Psoas muscle (tissue), 8 donors: ENCODE measurements around the gene IMPDH1. TPM values are rescaled to one million over a fixed set of nuclear protein-coding genes. Genes with fewer than 3 reads are reported as not detected.

Experiments used
- ATAC-seq, 4 donors: fragments of 200-7000 bp; cut with Tn5 transposase; one replicate each; pipeline ENCODE4 v1.9.1; 2020; ENCODE audit warnings: moderate library complexity in 3 of 4, mild to moderate bottlenecking in 2 of 4
- DNase-seq, 2 donors: peaks; one replicate each; pipeline ENCODE4 v3.0.0-alpha.2; 2020
- H3K27ac ChIP-seq: fragments of 200-600 bp; one replicate; pipeline ENCODE4 v1.8.0; 2022
- H3K27me3 ChIP-seq, 3 donors: fragments of 200-600 bp in 1 of 3; one replicate each; pipeline versions ENCODE4 v1.6.1 to v1.8.0; 2013 to 2022; ENCODE audit warnings: low read length in 2 of 3, mild to moderate bottlenecking in 2 of 3, moderate library complexity in 1 of 3; ENCODE audit not compliant: insufficient read depth in 3 of 3
- H3K36me3 ChIP-seq, 2 donors: fragments of 200-600 bp in 1 of 2; one replicate each; pipeline versions ENCODE4 v1.6.1 to v1.8.0; 2013 to 2022; ENCODE audit warnings: low read depth in 1 of 2, mild to moderate bottlenecking in 1 of 2, moderate library complexity in 1 of 2; ENCODE audit not compliant: insufficient read depth in 1 of 2
- H3K4me1 ChIP-seq: fragments of 200-600 bp; one replicate; pipeline ENCODE4 v1.8.0; 2022
- H3K4me3 ChIP-seq: fragments of 200-600 bp; one replicate; pipeline ENCODE4 v1.8.0; 2022; ENCODE audit warnings: mild to moderate bottlenecking
- H3K9me3 ChIP-seq: fragments of 200-600 bp; one replicate; pipeline ENCODE4 v1.8.0; 2022
- CTCF ChIP-seq: fragments of 200-600 bp; IDR thresholded peaks from one replicate; pipeline ENCODE4 v1.8.0; 2022; ENCODE audit warnings: antibody characterized with exemption
- WGBS, 3 donors: extraction: QIAGEN DNeasy Blood & Tissue Kit; methylation state at CpG; one replicate each; pipeline versions ENCODE4 v1.1.6 to v1.1.7; 2013; 5-methylcytosine and 5-hydroxymethylcytosine counted together
- intact Hi-C, 2 donors: fragments of 100-400 bp; cut with DNase I; formaldehyde crosslinking; loops; one replicate each; pipeline versions ENCODE4 v1.11.0 to v1.14.2; 2022
- polyA plus RNA-seq, 3 donors: library from polyadenylated mRNA; stranded (reverse); fragments of 200-250 nt; gene quantifications; one replicate each; pipeline ENCODE4 v1.2.3, GENCODE V29; 2013
- total RNA-seq, 4 donors: library from RNA; stranded (reverse); fragmentation: NEBNext Ultra II Directional in 2 of 4; extraction: Animal tissue kit (Norgen Biotek cat#: 25700) in 2 of 4; gene quantifications; one replicate each; pipeline versions ENCODE4 v1.2.1 to v1.2.4, GENCODE V29; 2021 to 2023
- donor health status: healthy with polysubstance abuse.
- donor health status: DM: no; HTN: no; CAD: no; lungs with moderate emphysema.
- donor health status: Bipolar disorder and iron deficiency.
- donor health status: healthy.
- donor health status: DM: yes; HTN: yes; CAD: no.
- donor health status: DM: no; HTN: no; CAD: no.
- donor health status: DM: no; HTN: no; CAD: no.
- donor health status: DM: yes; HTN: yes; CAD: no.

The IMPDH1 gene
- total and polyA plus RNA-seq, 7 donors, result 5.6 to 10.3 (median 8.6) TPM

DNA sequence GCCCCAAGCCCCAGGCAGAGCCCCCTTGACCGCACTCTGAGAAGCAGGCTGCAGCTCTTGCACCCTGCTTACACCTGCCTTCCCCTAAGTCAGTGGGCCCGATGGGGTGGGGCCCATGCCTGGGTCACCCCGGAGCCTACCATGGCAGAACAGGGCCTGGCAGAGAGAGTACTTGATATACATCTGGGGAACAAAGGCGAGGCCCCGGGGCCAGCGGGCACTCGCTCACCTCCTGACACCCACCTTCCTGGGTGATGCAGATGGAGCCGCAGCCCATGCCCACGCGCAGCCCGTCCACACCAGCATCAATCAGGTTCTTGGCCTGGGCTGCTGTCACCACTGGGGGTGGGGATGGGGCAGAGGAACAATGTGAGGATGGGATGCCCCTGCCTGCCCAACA is 13.4 kb downstream of the IMPDH1 start:
- no peak for DNase-seq
- WGBS, 3 donors, result 94 to 98% (median 98%) methylated on average over 10 to 11 of the region's 11 CpGs
- Histone ChIP-seq H3K27ac (no peak overlapping the region), H3K4me1 (no peaks in the 10 kb centered on the region), H3K27me3 (no peaks in the 10 kb centered on the region), H3K4me3 (no peak overlapping the region), H3K9me3 (no peaks in the 10 kb centered on the region), H3K36me3 (peaks cover 0 to 48% of the 10 kb centered on the region in 2 donors)
- no peak for ATAC-seq
- TF ChIP-seq CTCF, result no peak
- intact Hi-C loops, result no loop called here

DNA sequence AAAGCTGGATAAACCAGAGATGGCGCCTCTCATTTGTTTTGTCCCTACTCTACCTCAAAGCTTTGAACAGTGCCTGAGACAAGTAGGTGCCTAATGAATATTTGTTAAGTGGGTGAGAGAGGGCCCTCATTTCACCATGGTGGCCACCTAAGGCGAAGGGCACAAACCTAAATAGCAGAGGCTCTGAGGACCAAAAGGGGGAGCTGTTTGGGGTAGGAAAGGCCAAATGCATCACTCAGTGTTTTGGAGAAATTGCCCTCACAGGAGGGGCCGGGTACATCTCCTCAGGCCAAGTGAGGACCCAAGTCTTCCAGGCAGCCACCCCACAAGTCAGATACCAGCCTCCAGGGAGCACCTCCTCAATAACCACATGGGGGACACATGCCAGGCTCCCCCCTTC is 14.0 kb downstream of the IMPDH1 start:
- Histone ChIP-seq H3K36me3 (peaks cover 0 to 47% of the 10 kb centered on the region in 2 donors), H3K9me3 (no peaks in the 10 kb centered on the region), H3K4me3 (no peak overlapping the region), H3K27me3 (no peaks in the 10 kb centered on the region), H3K4me1 (no peaks in the 10 kb centered on the region), H3K27ac (no peak overlapping the region)
- DNase-seq (no peak), ATAC-seq (no peak)
- intact Hi-C loops, result no loop called here
- WGBS, 3 donors, result 91 to 93% (median 92%) methylated on average over 3 of the region's 3 CpGs
- TF ChIP-seq CTCF, result no peak

DNA sequence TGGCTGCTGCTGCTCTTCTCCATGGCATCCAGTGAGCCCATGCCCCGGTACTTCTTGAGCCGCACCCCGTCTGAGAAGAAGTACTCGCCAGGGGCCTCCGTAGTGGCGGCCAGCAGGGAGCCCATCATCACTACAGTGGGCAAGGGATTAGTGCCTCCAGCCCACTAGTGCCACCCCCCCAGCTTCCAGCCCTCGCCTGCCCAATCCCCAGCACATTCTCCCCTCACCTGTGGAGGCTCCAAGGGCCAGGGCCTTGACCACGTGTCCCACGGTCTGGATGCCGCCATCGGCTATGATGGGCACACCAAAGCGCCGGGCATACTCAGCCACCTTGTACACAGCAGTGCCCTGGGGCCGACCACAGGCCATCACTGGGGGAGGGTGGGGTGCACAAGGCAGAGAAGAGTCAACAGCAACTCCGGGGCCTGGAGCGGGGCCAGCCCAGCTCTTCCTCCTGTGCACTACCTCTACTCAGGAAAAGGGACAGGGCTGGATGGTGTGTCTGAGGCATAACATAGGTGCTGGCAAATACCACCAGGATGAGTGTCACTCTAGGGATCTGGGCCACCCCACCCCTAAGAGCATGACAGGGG is 14.8 kb downstream of the IMPDH1 start:
- Histone ChIP-seq H3K4me3 (no peak overlapping the region), H3K4me1 (no peaks in the 10 kb centered on the region), H3K36me3 (peaks cover 0 to 43% of the 10 kb centered on the region in 2 donors), H3K9me3 (no peaks in the 10 kb centered on the region), H3K27me3 (no peaks in the 10 kb centered on the region), H3K27ac (no peak overlapping the region)
- ATAC-seq, result no peak
- 94 to 96% (median 95%) methylated on average over 16 of the region's 16 CpGs for WGBS, 3 donors
- intact Hi-C loops, result no loop called here
- TF ChIP-seq CTCF, result no peak
- DNase-seq, result no peak

GRCh38 chr7:128393526-128394330 is 16.1 kb downstream of the IMPDH1 start:
- intact Hi-C loops, result no loop called here
- TF ChIP-seq CTCF, result no peak
- Histone ChIP-seq H3K4me3 (no peak overlapping the region), H3K36me3 (peaks cover 0 to 43% of the 10 kb centered on the region in 2 donors), H3K27me3 (no peaks in the 10 kb centered on the region), H3K27ac (no peak overlapping the region), H3K4me1 (no peaks in the 10 kb centered on the region), H3K9me3 (no peaks in the 10 kb centered on the region)
- 90 to 92% (median 91%) methylated on average over 15 to 23 of the region's 23 CpGs for WGBS, 3 donors
- ATAC-seq (no peak), DNase-seq (no peak)
